Fibroblast of lung (primary cell): ENCODE data around the gene USH1C. TPM values are rescaled to one million over a fixed set of nuclear protein-coding genes. Genes with fewer than 3 reads are reported as not detected.

Experiments
- DNase-seq, 2 donors: peaks; one replicate each; pipeline versions ENCODE4 v3.0.0 to v3.0.0-alpha.2; 2010; ENCODE audit warnings: low read depth in 2 of 2
- H2AFZ ChIP-seq: 2 replicates; pipeline ENCODE4 v1.5.1; 2012; ENCODE audit warnings: low read length, control low read depth, inconsistent platforms
- H3K27ac ChIP-seq: 2 replicates; pipeline ENCODE4 v1.5.1; 2011; ENCODE audit warnings: low read length, control low read depth; ENCODE audit not compliant: insufficient read depth
- H3K27me3 ChIP-seq: 2 replicates; pipeline ENCODE4 v1.5.1; 2011; ENCODE audit warnings: mild to moderate bottlenecking, low read length; ENCODE audit not compliant: control insufficient read depth, insufficient read depth
- H3K36me3 ChIP-seq: 2 replicates; pipeline ENCODE4 v1.5.1; 2011; ENCODE audit warnings: low read length; ENCODE audit not compliant: control insufficient read depth, insufficient read depth
- H3K4me1 ChIP-seq: 2 replicates; pipeline ENCODE4 v1.5.1; 2011; ENCODE audit warnings: low read length; ENCODE audit not compliant: control insufficient read depth, insufficient read depth; ENCODE audit errors: extremely low read depth
- H3K4me2 ChIP-seq: 2 replicates; pipeline ENCODE4 v1.5.1; 2011; ENCODE audit warnings: low read length, control low read depth; ENCODE audit not compliant: insufficient read depth; ENCODE audit errors: extremely low read depth
- H3K4me3 ChIP-seq, 4 experiments: fragments of 200-600 bp in 1 of 4; sonication (generic) in 1 of 4; replicated peaks in 1 of 4; 2 replicates each; pipeline ENCODE4 v1.5.1; 2011 to 2016; ENCODE audit warnings: low read length in 4 of 4, low read depth in 3 of 4, mild to moderate bottlenecking in 3 of 4, control low read depth in 2 of 4, inconsistent platforms in 1 of 4, mixed read lengths in 1 of 4; ENCODE audit not compliant: insufficient read depth in 1 of 4; ENCODE audit errors: control extremely low read depth in 1 of 4
- H3K79me2 ChIP-seq: 2 replicates; pipeline ENCODE4 v1.5.1; 2012; ENCODE audit warnings: mild to moderate bottlenecking, low read length, inconsistent platforms; ENCODE audit not compliant: control insufficient read depth, insufficient read depth
- H3K9ac ChIP-seq: 2 replicates; pipeline ENCODE4 v1.5.1; 2011; ENCODE audit warnings: mild to moderate bottlenecking, low read length, control low read depth; ENCODE audit not compliant: insufficient read depth
- H3K9me3 ChIP-seq: 2 replicates; pipeline ENCODE4 v1.5.1; 2012; ENCODE audit warnings: low read depth, low read length; ENCODE audit not compliant: control insufficient read depth, insufficient read depth
- H4K20me1 ChIP-seq: 2 replicates; pipeline ENCODE4 v1.5.1; 2011; ENCODE audit warnings: low read length; ENCODE audit not compliant: control insufficient read depth, insufficient read depth; ENCODE audit errors: extremely low read depth
- CTCF ChIP-seq, 2 donors: IDR thresholded peaks in 1 of 2; conservative IDR thresholded peaks in 1 of 2; 1 replicate in 1 of 2; 2 replicates in 1 of 2; pipeline ENCODE4 v1.5.1; 2011 to 2012; ENCODE audit warnings: low read length in 2 of 2, control low read depth in 1 of 2, inconsistent platforms in 1 of 2, low read depth in 1 of 2, mild to moderate bottlenecking in 1 of 2
- EZH2 ChIP-seq: IDR thresholded peaks from 2 replicates; pipeline ENCODE4 v1.5.1; 2012; ENCODE audit warnings: low read length, control low read depth, mild to moderate bottlenecking; ENCODE audit errors: missing control alignments
- polyA plus RNA-seq, 2 donors: library from polyadenylated mRNA; depleted of rRNA in 1 of 2; stranded (reverse) in 1 of 2; unstranded in 1 of 2; fragments of >200 nt; gene quantifications; 2 replicates each; pipeline ENCODE4 v1.2.1, GENCODE V29; 2011 to 2012; ENCODE audit warnings: missing spikeins in 1 of 2
- total RNA-seq: library from RNA; depleted of rRNA; stranded (reverse); fragments of >200 nt; gene quantifications from 2 replicates; pipeline ENCODE4 v1.2.1, GENCODE V29; 2014

Gene USH1C
- total and polyA plus RNA-seq, 2 donors (not counting 1 experiment from before 2014, with no cell fraction given): not detected

- H3K36me3 ChIP-seq: no peaks in the 10 kb centered on the region
- no peak overlapping the region for H2AFZ ChIP-seq
- no peaks in the 10 kb centered on the region for H3K9me3 ChIP-seq
- H3K4me2 ChIP-seq: no peak overlapping the region
- H3K27ac ChIP-seq: no peak overlapping the region
- H3K9ac ChIP-seq: no peak overlapping the region
- no peak overlapping the region for H3K4me3 ChIP-seq
- DNase-seq: no peak
- H4K20me1 ChIP-seq: no peaks in the 10 kb centered on the region
- no peaks in the 10 kb centered on the region for H3K79me2 ChIP-seq
- H3K4me1 ChIP-seq: no peaks in the 10 kb centered on the region
- H3K27me3 ChIP-seq: no peaks in the 10 kb centered on the region
- TF ChIP-seq CTCF (conservative IDR thresholded peaks at IDR 0.05 in 1 of 2, IDR thresholded peaks at IDR 0.05 in 1 of 2; ENCODE audit: low read depth in 1 of 2, low read length in 2 of 2) (no peak), EZH2 (no peak)
Observed at GRCh38 chr11:17571431-17572358, 27.5 kb upstream of the USH1C start.

DNA sequence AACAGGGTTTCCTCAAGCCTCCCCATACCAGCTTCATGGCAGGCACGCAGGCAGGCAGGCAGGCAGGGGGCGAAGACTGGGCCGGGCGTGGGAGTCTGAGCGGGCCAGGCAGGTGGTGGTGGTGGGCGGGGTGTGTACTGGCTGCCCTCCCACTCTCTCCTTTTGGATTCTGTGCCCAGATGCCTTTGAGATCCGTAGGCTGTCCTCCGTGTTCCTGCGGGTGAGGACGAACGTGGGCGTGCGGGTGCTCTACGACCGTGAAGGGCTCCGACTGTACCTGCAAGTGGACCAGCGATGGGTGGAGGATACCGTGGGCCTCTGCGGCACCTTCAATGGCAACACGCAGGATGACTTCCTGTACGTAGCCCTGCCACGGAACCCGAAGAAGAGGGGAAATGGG lies 25.8 kb upstream of the USH1C start:
- no peak for TF ChIP-seq EZH2
- TF ChIP-seq CTCF (conservative IDR thresholded peaks at IDR 0.05 in 1 of 2, IDR thresholded peaks at IDR 0.05 in 1 of 2; ENCODE audit: low read depth in 1 of 2, low read length in 2 of 2): no peak
- Histone ChIP-seq H3K27me3 (no peaks in the 10 kb centered on the region), H3K79me2 (no peaks in the 10 kb centered on the region), H3K36me3 (no peaks in the 10 kb centered on the region), H3K4me3 (no peak overlapping the region), H2AFZ (no peak overlapping the region), H3K9ac (no peak overlapping the region), H4K20me1 (no peaks in the 10 kb centered on the region), H3K4me2 (no peak overlapping the region), H3K9me3 (no peaks in the 10 kb centered on the region), H3K4me1 (no peaks in the 10 kb centered on the region), H3K27ac (no peak overlapping the region)
- DNase-seq: no peak

- Histone ChIP-seq H3K79me2 (no peaks in the 10 kb centered on the region), H4K20me1 (no peaks in the 10 kb centered on the region), H3K4me3 (no peak overlapping the region), H3K4me1 (no peaks in the 10 kb centered on the region), H3K27ac (no peak overlapping the region), H2AFZ (no peak overlapping the region), H3K9me3 (no peaks in the 10 kb centered on the region), H3K36me3 (no peaks in the 10 kb centered on the region), H3K27me3 (no peaks in the 10 kb centered on the region), H3K4me2 (no peak overlapping the region), H3K9ac (no peak overlapping the region)
- TF ChIP-seq EZH2 (no peak), CTCF (conservative IDR thresholded peaks at IDR 0.05 in 1 of 2, IDR thresholded peaks at IDR 0.05 in 1 of 2; ENCODE audit: low read depth in 1 of 2, low read length in 2 of 2) (no peak)
- no peak for DNase-seq
Observed at GRCh38 chr11:17568944-17569343, 24.7 kb upstream of the USH1C start.
